Fibroblast of lung (primary cell): ENCODE data around the gene MIX23.

ENCODE experiments used
- CTCF ChIP-seq, 2 donors: IDR thresholded peaks in 1 of 2; conservative IDR thresholded peaks in 1 of 2; 1 replicate in 1 of 2; 2 replicates in 1 of 2; pipeline ENCODE4 v1.5.1; 2011 to 2012; ENCODE audit warnings: low read length in 2 of 2, control low read depth in 1 of 2, inconsistent platforms in 1 of 2, low read depth in 1 of 2, mild to moderate bottlenecking in 1 of 2
- EZH2 ChIP-seq: IDR thresholded peaks from 2 replicates; pipeline ENCODE4 v1.5.1; 2012; ENCODE audit warnings: low read length, control low read depth, mild to moderate bottlenecking; ENCODE audit errors: missing control alignments

GRCh38 chr3:122332551-122332950, 50.5 kb downstream of the MIX23 start:
- no peak for TF ChIP-seq CTCF (conservative IDR thresholded peaks at IDR 0.05 in 1 of 2, IDR thresholded peaks at IDR 0.05 in 1 of 2; ENCODE audit: low read depth in 1 of 2, low read length in 2 of 2)
- no peak for TF ChIP-seq EZH2
